ENCODE results near the gene KCTD3. TPM values are rescaled to one million over a fixed set of nuclear protein-coding genes. Genes with fewer than 3 reads are reported as not detected.

KCTD3 gene
- total RNA-seq, 1 experiment from 2014 or later: 53.6 TPM

DNA sequence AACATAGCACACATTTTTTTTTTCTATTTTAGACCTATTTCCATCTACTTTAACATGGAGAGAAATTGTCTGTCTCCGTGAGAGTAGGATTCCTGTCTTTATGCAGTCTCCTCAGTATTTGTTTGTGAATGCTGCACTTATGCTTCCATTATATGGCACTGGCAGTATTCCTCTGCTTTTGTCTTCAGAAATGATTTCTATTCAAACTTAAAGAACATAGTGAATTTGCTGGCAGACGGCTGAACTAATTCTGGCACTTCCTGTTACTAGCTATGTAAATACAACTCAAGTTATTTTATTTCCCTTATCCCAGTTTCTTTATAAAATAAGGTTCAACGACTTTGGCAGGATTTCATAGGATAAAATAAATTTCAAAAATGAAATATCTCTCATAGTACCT, 45.3 kb downstream of the KCTD3 start:
- Histone ChIP-seq H3K36me3 (ENCODE audit: low read depth) (peaks cover 43% of the 10 kb centered on the region), H3K4me3 (no peak overlapping the region), H3K4me2 (no peak overlapping the region), H3K27me3 (ENCODE audit: insufficient read depth, low read depth) (no peaks in the 10 kb centered on the region), H3F3A (ENCODE audit: insufficient read depth, low read depth) (peaks cover 3% of the 10 kb centered on the region; the same call in 1 of the 2 replicates), H4K20me1 (ENCODE audit: insufficient read depth) (no peaks in the 10 kb centered on the region; the same call in 1 of the 2 replicates), H2AFZ (no peak overlapping the region), H3K9me2 (ENCODE audit: insufficient read depth) (no peaks in the 10 kb centered on the region; the same call in 1 of the 2 replicates), H3K4me1 (replicated peaks; ENCODE audit: insufficient read depth) (no peaks in the 10 kb centered on the region; the same call in 1 of the 2 replicates), H3K27ac (no peak overlapping the region), H3K79me2 (ENCODE audit: low read depth) (peaks cover 6% of the 10 kb centered on the region; the same call in 1 of the 2 replicates), H3K9me3 (ENCODE audit: insufficient read depth, low read depth) (no peaks in the 10 kb centered on the region)
- no TSS peak for BruUV-seq (replicated peaks)
- ChIA-PET POLR2A (ENCODE audit: unreplicated experiment) (no interaction called here), CTCF (no interaction called here)
- DNase-seq: no peak
- intact Hi-C loops (cut with micrococcal nuclease; ENCODE audit: unreplicated experiment): no loop called here
- TF ChIP-seq EZH2 (IDR thresholded peaks at IDR 0.05; ENCODE audit: low read depth): no peak

DNA sequence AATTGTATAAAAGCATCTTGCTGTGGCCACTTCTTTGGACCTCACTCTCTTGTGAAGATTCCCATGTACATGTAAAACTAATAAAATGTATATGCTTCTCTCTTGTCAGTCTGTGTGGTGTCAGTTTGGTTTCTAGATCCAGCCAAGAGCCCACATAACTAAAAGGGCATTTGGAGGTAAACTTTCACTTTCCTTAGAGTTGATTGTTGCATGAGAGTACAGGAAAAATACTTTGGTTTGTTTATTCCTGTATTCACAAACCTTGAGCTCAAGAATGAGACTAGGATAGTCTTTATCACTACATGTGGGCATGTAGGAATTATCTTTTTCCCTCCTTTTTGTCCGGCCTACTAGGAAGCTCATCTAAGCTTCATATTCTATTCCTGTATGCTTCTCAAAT, 50.9 kb downstream of the KCTD3 start:
- intact Hi-C loops (cut with micrococcal nuclease; ENCODE audit: unreplicated experiment): no loop called here
- Histone ChIP-seq H3K36me3 (ENCODE audit: low read depth) (peaks cover 37% of the 10 kb centered on the region), H3K79me2 (ENCODE audit: low read depth) (peaks cover 6% of the 10 kb centered on the region; the same call in 1 of the 2 replicates), H3K27me3 (ENCODE audit: insufficient read depth, low read depth) (no peaks in the 10 kb centered on the region), H3K9me2 (ENCODE audit: insufficient read depth) (no peaks in the 10 kb centered on the region; the same call in 1 of the 2 replicates), H3F3A (ENCODE audit: insufficient read depth, low read depth) (no peaks in the 10 kb centered on the region), H4K20me1 (ENCODE audit: insufficient read depth) (no peaks in the 10 kb centered on the region), H3K4me3 (no peak overlapping the region), H3K4me1 (replicated peaks; ENCODE audit: insufficient read depth) (no peaks in the 10 kb centered on the region), H3K9me3 (ENCODE audit: insufficient read depth, low read depth) (no peaks in the 10 kb centered on the region), H3K27ac (no peak overlapping the region), H3K4me2 (no peak overlapping the region), H2AFZ (no peak overlapping the region)
- TF ChIP-seq, protein P1, sequence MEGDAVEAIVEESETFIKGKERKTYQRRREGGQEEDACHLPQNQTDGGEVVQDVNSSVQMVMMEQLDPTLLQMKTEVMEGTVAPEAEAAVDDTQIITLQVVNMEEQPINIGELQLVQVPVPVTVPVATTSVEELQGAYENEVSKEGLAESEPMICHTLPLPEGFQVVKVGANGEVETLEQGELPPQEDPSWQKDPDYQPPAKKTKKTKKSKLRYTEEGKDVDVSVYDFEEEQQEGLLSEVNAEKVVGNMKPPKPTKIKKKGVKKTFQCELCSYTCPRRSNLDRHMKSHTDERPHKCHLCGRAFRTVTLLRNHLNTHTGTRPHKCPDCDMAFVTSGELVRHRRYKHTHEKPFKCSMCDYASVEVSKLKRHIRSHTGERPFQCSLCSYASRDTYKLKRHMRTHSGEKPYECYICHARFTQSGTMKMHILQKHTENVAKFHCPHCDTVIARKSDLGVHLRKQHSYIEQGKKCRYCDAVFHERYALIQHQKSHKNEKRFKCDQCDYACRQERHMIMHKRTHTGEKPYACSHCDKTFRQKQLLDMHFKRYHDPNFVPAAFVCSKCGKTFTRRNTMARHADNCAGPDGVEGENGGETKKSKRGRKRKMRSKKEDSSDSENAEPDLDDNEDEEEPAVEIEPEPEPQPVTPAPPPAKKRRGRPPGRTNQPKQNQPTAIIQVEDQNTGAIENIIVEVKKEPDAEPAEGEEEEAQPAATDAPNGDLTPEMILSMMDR (conservative IDR thresholded peaks at IDR 0.05): no peak
- no peak for TF ChIP-seq EZH2 (IDR thresholded peaks at IDR 0.05; ENCODE audit: low read depth)
- DNase-seq: no peak
- no TSS peak for BruUV-seq (replicated peaks)
- POLR2A ChIA-PET (ENCODE audit: unreplicated experiment): no interaction called here
- CTCF ChIA-PET: no interaction called here

DNA sequence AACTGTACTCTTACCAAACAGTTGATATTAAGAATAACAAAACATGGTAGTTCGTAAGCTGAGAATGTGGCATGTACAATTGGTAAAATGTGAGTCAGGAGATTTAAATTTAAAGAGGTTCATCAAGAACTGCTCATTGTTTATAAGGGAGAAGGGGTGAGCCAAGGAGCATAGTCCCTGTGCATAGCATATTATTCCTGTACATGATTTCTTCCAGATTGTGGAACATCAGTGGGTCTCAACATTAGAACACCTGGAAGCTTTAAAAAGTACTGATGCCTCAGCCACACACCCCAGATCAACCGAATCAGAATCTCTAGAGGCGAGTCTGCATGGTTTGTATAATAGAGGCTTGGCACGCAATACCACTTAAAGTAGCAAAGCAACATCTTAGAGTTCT, 56.1 kb downstream of the KCTD3 start:
- TF ChIP-seq EZH2 (IDR thresholded peaks at IDR 0.05; ENCODE audit: low read depth): no peak
- TF ChIP-seq, protein P1 (conservative IDR thresholded peaks at IDR 0.05): no peak
- BruUV-seq (replicated peaks): no TSS peak
- CTCF ChIA-PET: no interaction called here

DNA sequence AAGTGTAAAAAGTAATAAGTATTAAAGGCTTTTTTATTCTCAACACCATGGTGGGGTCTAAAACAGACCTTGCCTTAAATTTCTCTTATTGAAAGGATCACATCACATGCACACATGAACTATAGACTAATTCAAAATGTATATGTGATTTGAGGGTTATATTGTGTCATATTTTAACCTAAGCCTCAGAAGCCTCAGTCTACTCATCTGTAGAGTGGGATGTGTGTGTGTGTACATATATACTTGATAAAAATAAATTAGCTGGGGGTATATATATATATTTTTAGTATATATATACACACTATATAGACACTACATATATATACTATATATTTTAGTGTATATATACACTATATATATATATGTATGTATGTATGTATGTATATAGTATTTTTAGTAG, 58.8 kb downstream of the KCTD3 start:
- no peak overlapping the region for H3K4me3 ChIP-seq
- H3K9me2 ChIP-seq (ENCODE audit: insufficient read depth): no peaks in the 10 kb centered on the region
- H3K27ac ChIP-seq: no peak overlapping the region
- POLR2A ChIA-PET (ENCODE audit: unreplicated experiment): no interaction called here
- CTCF ChIA-PET: no interaction called here
- H3F3A ChIP-seq (ENCODE audit: insufficient read depth, low read depth): peaks cover 14% of the 10 kb centered on the region; the same call in 1 of the 2 replicates
- no peaks in the 10 kb centered on the region for H3K79me2 ChIP-seq (ENCODE audit: low read depth)
- H3K36me3 ChIP-seq (ENCODE audit: low read depth): peaks cover 8% of the 10 kb centered on the region; the same call in 1 of the 2 replicates
- TF ChIP-seq, protein P1 (conservative IDR thresholded peaks at IDR 0.05): no peak
- TF ChIP-seq EZH2 (IDR thresholded peaks at IDR 0.05; ENCODE audit: low read depth): no peak
- H3K4me2 ChIP-seq: no peak overlapping the region
- H3K4me1 ChIP-seq (replicated peaks; ENCODE audit: insufficient read depth): no peaks in the 10 kb centered on the region
- H4K20me1 ChIP-seq (ENCODE audit: insufficient read depth): no peaks in the 10 kb centered on the region
- H2AFZ ChIP-seq: no peak overlapping the region
- H3K27me3 ChIP-seq (ENCODE audit: insufficient read depth, low read depth): no peaks in the 10 kb centered on the region
- intact Hi-C loops (cut with micrococcal nuclease; ENCODE audit: unreplicated experiment): no loop called here
- no TSS peak for BruUV-seq (replicated peaks)
- DNase-seq: no peak
- H3K9me3 ChIP-seq (ENCODE audit: insufficient read depth, low read depth): no peaks in the 10 kb centered on the region

More for the DNA sequence above, 56.1 kb downstream of the KCTD3 start:
- Histone ChIP-seq H4K20me1 (ENCODE audit: insufficient read depth) (no peaks in the 10 kb centered on the region), H3K9me3 (ENCODE audit: insufficient read depth, low read depth) (no peaks in the 10 kb centered on the region), H3K36me3 (ENCODE audit: low read depth) (peaks cover 28% of the 10 kb centered on the region), H3K79me2 (ENCODE audit: low read depth) (no peaks in the 10 kb centered on the region), H3K27me3 (ENCODE audit: insufficient read depth, low read depth) (no peaks in the 10 kb centered on the region), H2AFZ (no peak overlapping the region), H3F3A (ENCODE audit: insufficient read depth, low read depth) (peaks cover 14% of the 10 kb centered on the region; the same call in 1 of the 2 replicates), H3K27ac (no peak overlapping the region), H3K4me1 (replicated peaks; ENCODE audit: insufficient read depth) (no peaks in the 10 kb centered on the region), H3K4me3 (no peak overlapping the region), H3K4me2 (no peak overlapping the region), H3K9me2 (ENCODE audit: insufficient read depth) (no peaks in the 10 kb centered on the region)
- intact Hi-C loops (cut with micrococcal nuclease; ENCODE audit: unreplicated experiment): no loop called here
- POLR2A ChIA-PET (ENCODE audit: unreplicated experiment): no interaction called here
- no peak for DNase-seq

Data from PC-9 (cell line).